ENCODE measurements around the gene ANKZF1. TPM values are rescaled to one million over a fixed set of nuclear protein-coding genes. Genes with fewer than 3 reads are reported as not detected.

ANKZF1 gene
- total RNA-seq, 1 donor from 2014 or later = 44.8 TPM

- Mint-ChIP-seq H3K27me3 (ENCODE audit: unreplicated experiment) (no peaks in the 10 kb centered on the region), H3K9me3 (ENCODE audit: unreplicated experiment) (no peaks in the 10 kb centered on the region), H3K36me3 (ENCODE audit: unreplicated experiment) (peaks cover 6% of the 10 kb centered on the region), H3K4me1 (ENCODE audit: unreplicated experiment) (peaks cover 39% of the 10 kb centered on the region), H3K4me3 (ENCODE audit: unreplicated experiment) (peak overlapping the region; percentile 84), H3K27ac (ENCODE audit: unreplicated experiment) (peak overlapping the region; percentile 98)
- DNase-seq (ENCODE audit: extremely low spot score, unreplicated experiment) = no peak
- no peak for TF ChIP-seq CTCF (IDR thresholded peaks at IDR 0.05)
These were observed 49.1 kb downstream of the ANKZF1 start for GRCh38 chr2:219278655-219279150.

GRCh38 chr2:219279151-219279915, 49.7 kb downstream of the ANKZF1 start, which contains the start of gene DNAJB2:
Gene DNAJB2 (plus strand): TSS chr2:219279366. CDS start chr2:219279834, 468 bp downstream.
- peaks cover 32% of the 10 kb centered on the region for H3K4me1 Mint-ChIP-seq (ENCODE audit: unreplicated experiment)
- no peaks in the 10 kb centered on the region for H3K9me3 Mint-ChIP-seq (ENCODE audit: unreplicated experiment)
- peaks cover 6% of the 10 kb centered on the region for H3K36me3 Mint-ChIP-seq (ENCODE audit: unreplicated experiment)
- H3K27ac Mint-ChIP-seq (ENCODE audit: unreplicated experiment) = peak within 1 kb of the TSS; percentile 98
- TF ChIP-seq CTCF (IDR thresholded peaks at IDR 0.05) = peak; percentile 22
- DNase-seq (ENCODE audit: extremely low spot score, unreplicated experiment) = peak; percentile 99
- H3K27me3 Mint-ChIP-seq (ENCODE audit: unreplicated experiment) = no peaks in the 10 kb centered on the region
- peak within 1 kb of the TSS; percentile 84 for H3K4me3 Mint-ChIP-seq (ENCODE audit: unreplicated experiment)

- no peaks in the 10 kb centered on the region for H3K9me3 Mint-ChIP-seq (ENCODE audit: unreplicated experiment)
- H3K4me1 Mint-ChIP-seq (ENCODE audit: unreplicated experiment) = peaks cover 26% of the 10 kb centered on the region
- H3K36me3 Mint-ChIP-seq (ENCODE audit: unreplicated experiment) = peaks cover 6% of the 10 kb centered on the region
- DNase-seq (ENCODE audit: extremely low spot score, unreplicated experiment) = no peak
- no peaks in the 10 kb centered on the region for H3K27me3 Mint-ChIP-seq (ENCODE audit: unreplicated experiment)
- H3K4me3 Mint-ChIP-seq (ENCODE audit: unreplicated experiment) = peak overlapping the region; percentile 84
- TF ChIP-seq CTCF (IDR thresholded peaks at IDR 0.05) = no peak
- H3K27ac Mint-ChIP-seq (ENCODE audit: unreplicated experiment) = peak overlapping the region; percentile 94
These were observed 50.4 kb downstream of the ANKZF1 start for GRCh38 chr2:219279916-219280516.

- TF ChIP-seq CTCF (IDR thresholded peaks at IDR 0.05) = no peak
- peaks cover 30% of the 10 kb centered on the region for H3K4me1 Mint-ChIP-seq (ENCODE audit: unreplicated experiment)
- peaks cover 8% of the 10 kb centered on the region for H3K36me3 Mint-ChIP-seq (ENCODE audit: unreplicated experiment)
- H3K27ac Mint-ChIP-seq (ENCODE audit: unreplicated experiment) = no peak overlapping the region
- no peaks in the 10 kb centered on the region for H3K27me3 Mint-ChIP-seq (ENCODE audit: unreplicated experiment)
- DNase-seq (ENCODE audit: extremely low spot score, unreplicated experiment) = no peak
- no peaks in the 10 kb centered on the region for H3K9me3 Mint-ChIP-seq (ENCODE audit: unreplicated experiment)
- peak overlapping the region; percentile 84 for H3K4me3 Mint-ChIP-seq (ENCODE audit: unreplicated experiment)
These were observed 51.0 kb downstream of the ANKZF1 start for GRCh38 chr2:219280651-219281050.

GRCh38 chr2:219281588-219281987, 52.0 kb downstream of the ANKZF1 start:
- peaks cover 36% of the 10 kb centered on the region for H3K4me1 Mint-ChIP-seq (ENCODE audit: unreplicated experiment)
- no peak for TF ChIP-seq CTCF (IDR thresholded peaks at IDR 0.05)
- H3K9me3 Mint-ChIP-seq (ENCODE audit: unreplicated experiment) = no peaks in the 10 kb centered on the region
- H3K27me3 Mint-ChIP-seq (ENCODE audit: unreplicated experiment) = no peaks in the 10 kb centered on the region
- no peak overlapping the region for H3K4me3 Mint-ChIP-seq (ENCODE audit: unreplicated experiment)
- DNase-seq (ENCODE audit: extremely low spot score, unreplicated experiment) = no peak
- no peak overlapping the region for H3K27ac Mint-ChIP-seq (ENCODE audit: unreplicated experiment)
- H3K36me3 Mint-ChIP-seq (ENCODE audit: unreplicated experiment) = peaks cover 8% of the 10 kb centered on the region
